Prostate gland (tissue), 2 donors: ENCODE results near the gene EXD3. TPM values are rescaled to one million over a fixed set of nuclear protein-coding genes. Genes with fewer than 3 reads are reported as not detected.

ENCODE experiments used
- DNase-seq: peaks from one replicate; pipeline ENCODE4 v3.0.0-alpha.2; 2019; ENCODE audit warnings: low spot score
- H3K27ac ChIP-seq, 2 donors: fragments of 200-600 bp; sonication (generic); 2 replicates each; pipeline ENCODE4 v1.5.1; 2017 to 2019
- H3K27me3 ChIP-seq: fragments of 200-600 bp; sonication (generic); replicated peaks from 2 replicates; pipeline ENCODE4 v1.5.1; 2019; ENCODE audit not compliant: insufficient read depth
- H3K36me3 ChIP-seq, 2 donors: fragments of 200-600 bp; sonication (generic); 1 replicate in 1 of 2; 2 replicates in 1 of 2; pipeline versions ENCODE4 v1.5.1 to v1.8.1; 2017 to 2019
- H3K4me1 ChIP-seq: fragments of 200-600 bp; sonication (generic); replicated peaks from 2 replicates; pipeline ENCODE4 v1.5.1; 2019
- H3K4me3 ChIP-seq, 2 donors: fragments of 200-600 bp; sonication (generic); 2 replicates each; pipeline ENCODE4 v1.5.1; 2017 to 2019
- H3K9me3 ChIP-seq: fragments of 200-600 bp; sonication (generic); 2 replicates; pipeline ENCODE4 v1.5.1; 2017
- POLR2A ChIP-seq: fragments of 450-650 bp; IDR thresholded peaks from one replicate; pipeline ENCODE4 v1.6.1; 2016; ENCODE audit warnings: antibody characterized with exemption, mild to moderate bottlenecking
- POLR2AphosphoS5 ChIP-seq: sonication (generic); formaldehyde crosslinking; IDR thresholded peaks from one replicate; pipeline ENCODE4 v1.6.1; 2017; ENCODE audit warnings: antibody characterized with exemption
- WGBS: methylation state at CpG from one replicate; pipeline ENCODE4 v1.1.5; 2018; 5-methylcytosine and 5-hydroxymethylcytosine counted together
- intact Hi-C: fragments of 100-400 bp; cut with DNase I; formaldehyde crosslinking; loops from one replicate; pipeline ENCODE4 v1.14.2; 2022
- total RNA-seq, 2 donors: library from RNA; depleted of rRNA; stranded (reverse); fragments of >200 nt; gene quantifications; one replicate each; pipeline ENCODE4 v1.1.0, GENCODE V29; 2016
- TF ChIP-seq, protein P1 (sequence below), 4 experiments: fragments of 200-600 bp in 2 of 4; fragments of 450-650 bp in 2 of 4; sonication (generic) in 2 of 4; IDR thresholded peaks; 1 replicate in 3 of 4; 2 replicates in 1 of 4; pipeline ENCODE4 v1.5.1; 2016 to 2019; ENCODE audit warnings: antibody characterized with exemption in 4 of 4, mild to moderate bottlenecking in 2 of 4, moderate library complexity in 2 of 4

EXD3 gene
- total RNA-seq, 2 donors from 2014 or later = 32.6 to 44.8 TPM

DNA sequence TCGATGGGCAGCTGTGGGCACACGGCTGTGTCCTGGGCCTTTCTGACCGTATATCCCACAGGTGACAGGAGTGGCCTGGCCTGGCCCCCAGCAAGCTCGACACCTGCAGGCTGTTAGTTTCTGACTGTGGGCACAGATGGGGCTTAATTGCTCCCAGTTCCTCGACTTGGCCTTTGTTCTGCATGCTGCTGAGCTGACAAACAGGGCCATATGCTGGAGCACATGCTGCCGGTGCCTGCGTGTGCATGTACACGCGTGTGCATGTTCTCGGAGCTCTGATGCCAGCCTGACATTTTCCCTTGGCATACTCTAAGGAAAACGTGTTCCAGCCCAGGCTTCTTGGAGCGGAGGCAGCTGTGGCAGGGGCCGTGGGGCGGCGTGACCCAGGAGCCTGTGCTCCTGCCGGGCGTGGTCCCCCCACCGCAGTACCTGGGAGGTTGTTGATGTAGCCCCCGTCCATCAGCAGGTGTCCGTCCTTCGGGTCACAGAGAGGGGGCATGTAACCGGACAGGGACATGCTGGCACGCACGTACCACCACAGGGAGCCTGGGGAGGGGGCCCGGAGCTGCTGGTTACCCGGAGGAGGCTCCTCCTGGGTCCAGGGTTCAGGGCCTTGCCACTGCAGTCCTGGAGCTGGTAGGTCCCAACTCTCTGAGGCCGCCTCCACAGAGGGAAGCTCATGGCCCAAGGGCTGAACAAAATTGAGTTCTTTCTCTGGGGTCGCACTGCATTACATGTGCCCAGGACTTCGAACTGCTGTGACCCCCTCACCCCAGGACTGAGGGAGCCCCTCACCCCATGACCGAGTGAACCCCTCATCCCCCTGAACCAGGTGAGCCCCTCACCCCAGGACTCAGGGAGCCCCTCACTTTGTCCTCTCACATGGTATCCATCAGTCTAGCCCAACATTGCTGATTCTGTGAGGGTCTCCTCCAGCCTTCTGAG is 40.3 kb upstream of the EXD3 start:
- no peak for DNase-seq
- Histone ChIP-seq H3K27me3 (no peaks in the 10 kb centered on the region), H3K4me3 (no peak overlapping the region), H3K27ac (no peak overlapping the region), H3K36me3 (no peaks in the 10 kb centered on the region), H3K9me3 (no peaks in the 10 kb centered on the region), H3K4me1 (peaks cover 6% of the 10 kb centered on the region)
- 95% methylated on average over 30 of the region's 30 CpGs for WGBS
- TF ChIP-seq POLR2A (no peak), POLR2AphosphoS5 (no peak)
- TF ChIP-seq, protein P1, sequence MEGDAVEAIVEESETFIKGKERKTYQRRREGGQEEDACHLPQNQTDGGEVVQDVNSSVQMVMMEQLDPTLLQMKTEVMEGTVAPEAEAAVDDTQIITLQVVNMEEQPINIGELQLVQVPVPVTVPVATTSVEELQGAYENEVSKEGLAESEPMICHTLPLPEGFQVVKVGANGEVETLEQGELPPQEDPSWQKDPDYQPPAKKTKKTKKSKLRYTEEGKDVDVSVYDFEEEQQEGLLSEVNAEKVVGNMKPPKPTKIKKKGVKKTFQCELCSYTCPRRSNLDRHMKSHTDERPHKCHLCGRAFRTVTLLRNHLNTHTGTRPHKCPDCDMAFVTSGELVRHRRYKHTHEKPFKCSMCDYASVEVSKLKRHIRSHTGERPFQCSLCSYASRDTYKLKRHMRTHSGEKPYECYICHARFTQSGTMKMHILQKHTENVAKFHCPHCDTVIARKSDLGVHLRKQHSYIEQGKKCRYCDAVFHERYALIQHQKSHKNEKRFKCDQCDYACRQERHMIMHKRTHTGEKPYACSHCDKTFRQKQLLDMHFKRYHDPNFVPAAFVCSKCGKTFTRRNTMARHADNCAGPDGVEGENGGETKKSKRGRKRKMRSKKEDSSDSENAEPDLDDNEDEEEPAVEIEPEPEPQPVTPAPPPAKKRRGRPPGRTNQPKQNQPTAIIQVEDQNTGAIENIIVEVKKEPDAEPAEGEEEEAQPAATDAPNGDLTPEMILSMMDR (IDR thresholded peaks at IDR 0.05) = no peak
- intact Hi-C loops = no loop called here

DNA sequence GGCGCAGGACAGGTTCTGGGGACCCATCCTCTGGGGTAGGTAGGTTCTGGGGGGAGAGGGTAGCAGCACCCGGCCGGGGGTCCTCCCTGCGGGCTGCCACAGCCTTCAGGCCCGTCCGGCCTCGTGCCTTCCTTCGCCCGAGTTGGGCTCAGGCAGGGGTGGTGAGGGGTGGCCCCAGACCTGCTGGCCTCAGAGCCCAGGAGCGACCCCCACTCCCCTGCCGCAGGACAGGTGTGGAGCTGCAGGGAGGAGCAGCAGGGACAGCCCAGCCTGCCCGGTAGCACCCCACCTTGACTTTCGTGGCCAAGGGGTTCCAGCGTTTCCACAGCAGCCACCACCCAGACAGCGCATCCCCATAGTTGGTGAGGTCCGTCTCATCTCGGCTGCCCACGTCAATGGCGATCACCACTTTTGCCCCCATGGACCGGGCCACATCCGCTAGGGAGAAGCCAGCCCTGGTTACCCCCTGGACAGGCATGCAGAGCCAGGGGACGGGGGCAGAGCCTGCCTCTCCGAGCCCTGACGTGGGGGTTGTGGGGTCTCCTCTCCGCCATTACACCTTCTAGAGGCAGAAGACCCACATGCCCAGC is 39.5 kb upstream of the EXD3 start:
- Histone ChIP-seq H3K27me3 (no peaks in the 10 kb centered on the region), H3K4me1 (peaks cover 9% of the 10 kb centered on the region), H3K27ac (no peak overlapping the region), H3K4me3 (no peak overlapping the region), H3K36me3 (no peaks in the 10 kb centered on the region), H3K9me3 (no peaks in the 10 kb centered on the region)
- 92% methylated on average over 14 of the region's 25 CpGs for WGBS
- TF ChIP-seq POLR2AphosphoS5 = no peak
- TF ChIP-seq, protein P1 (IDR thresholded peaks at IDR 0.05) = no peak
- TF ChIP-seq POLR2A = no peak
- DNase-seq = no peak
- intact Hi-C loops = no loop called here

DNA sequence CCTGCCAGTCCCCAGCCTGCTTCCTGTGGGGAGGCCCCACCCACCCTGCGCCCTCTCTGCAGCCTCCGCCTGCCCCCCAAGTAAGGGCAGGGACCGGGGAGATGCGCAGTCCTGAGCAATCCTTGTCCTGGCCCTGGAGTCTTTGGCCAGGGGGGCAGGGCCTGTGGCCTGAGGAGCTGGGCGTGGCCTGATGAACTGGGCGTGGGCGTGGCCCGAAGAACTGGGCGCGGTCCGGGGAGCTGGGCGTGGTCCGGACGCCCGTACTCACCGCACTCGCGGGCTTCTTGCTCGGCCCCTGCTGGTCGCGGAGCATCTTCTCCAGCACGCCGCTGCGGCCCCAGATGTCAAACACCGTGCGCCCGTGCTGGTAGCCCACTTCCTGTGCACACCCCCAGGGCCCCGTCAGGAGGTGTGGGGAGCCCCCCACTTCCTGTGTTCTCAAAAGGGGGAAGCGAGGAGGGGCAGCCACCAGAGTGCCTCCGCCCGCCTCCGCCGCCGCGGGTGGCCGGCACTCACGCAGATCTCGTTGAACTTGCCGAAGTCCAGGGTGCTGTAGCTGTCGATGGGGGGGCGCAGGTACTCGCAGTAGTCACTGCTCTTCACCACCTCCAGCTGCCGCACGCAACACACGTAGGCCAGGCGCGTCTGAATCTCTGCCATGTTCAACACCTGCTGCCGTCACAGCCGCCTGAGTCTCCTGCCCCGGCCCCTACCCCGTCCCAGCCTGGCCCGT is 38.9 kb upstream of the EXD3 start:
- intact Hi-C loops = no loop called here
- Histone ChIP-seq H3K27me3 (no peaks in the 10 kb centered on the region), H3K36me3 (no peaks in the 10 kb centered on the region), H3K27ac (no peak overlapping the region), H3K4me3 (no peak overlapping the region), H3K9me3 (no peaks in the 10 kb centered on the region), H3K4me1 (peaks cover 9% of the 10 kb centered on the region)
- no peak for DNase-seq
- TF ChIP-seq POLR2A (no peak), POLR2AphosphoS5 (no peak)
- TF ChIP-seq, protein P1 (IDR thresholded peaks at IDR 0.05) = no peak
- 66% methylated on average over 47 of the region's 52 CpGs for WGBS

DNA sequence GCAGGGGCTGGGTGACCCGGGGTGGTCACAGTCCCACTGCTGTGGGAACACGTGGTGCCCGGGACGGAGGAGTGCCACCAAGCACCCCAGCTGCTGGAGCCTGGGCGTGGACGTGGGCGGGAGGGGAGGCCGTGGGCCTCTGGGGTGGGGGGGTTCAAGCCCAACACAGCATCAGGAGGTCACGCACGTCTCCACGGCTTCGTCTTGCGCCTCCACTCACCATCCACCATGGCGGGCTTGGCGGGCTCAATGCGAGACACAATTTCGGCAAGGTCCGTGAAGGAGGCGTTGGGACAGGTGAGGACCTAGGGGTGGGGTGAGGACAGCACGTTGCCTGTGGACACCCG is 38.3 kb upstream of the EXD3 start:
- no peak for DNase-seq
- Histone ChIP-seq H3K36me3 (no peaks in the 10 kb centered on the region), H3K4me1 (peaks cover 9% of the 10 kb centered on the region), H3K4me3 (no peak overlapping the region), H3K27me3 (no peaks in the 10 kb centered on the region), H3K9me3 (no peaks in the 10 kb centered on the region), H3K27ac (no peak overlapping the region)
- TF ChIP-seq, protein P1 (IDR thresholded peaks at IDR 0.05) = no peak
- TF ChIP-seq POLR2AphosphoS5 (no peak), POLR2A (no peak)
- intact Hi-C loops = no loop called here
- 95% methylated on average over 19 of the region's 21 CpGs for WGBS
